Stimulated activated memory B cell treated with anti-CD40 and anti-IgM and Interleukin-4, amounts not matched to agents 10 μg/mL and 1 μg/mL and 100 μg/mL, for 72 hours (primary cell): ENCODE data around the gene PPARG.
"Not testable (repeated sequence)": the region's sequence is repeated elsewhere in the genome, so short reads cannot be mapped to it uniquely, and the experiment has no call there.

Experiments
- ATAC-seq: fragments of 150-1000 bp; cut with Tn5 transposase; 2 replicates; pipeline ENCODE4 v1.10.0; 2021
- H3K27ac Mint-ChIP-seq: one replicate; pipeline ENCODE4 v1.8.0; 2022; ENCODE audit warnings: mild to moderate bottlenecking, mixed read lengths
- H3K27me3 Mint-ChIP-seq: one replicate; pipeline ENCODE4 v1.8.0; 2022; ENCODE audit warnings: mixed read lengths
- H3K36me3 Mint-ChIP-seq: one replicate; pipeline ENCODE4 v1.8.0; 2022; ENCODE audit warnings: mixed read lengths
- H3K4me1 Mint-ChIP-seq: one replicate; pipeline ENCODE4 v1.8.0; 2022; ENCODE audit warnings: mixed read lengths
- H3K4me3 Mint-ChIP-seq: one replicate; pipeline ENCODE4 v1.8.0; 2022; ENCODE audit warnings: mild to moderate bottlenecking, moderate library complexity, mixed read lengths
- H3K9me3 Mint-ChIP-seq: one replicate; pipeline ENCODE4 v1.8.0; 2022; ENCODE audit warnings: mixed read lengths

The PPARG gene

GRCh38 chr3:12268049-12268735 lies 20.7 kb upstream of the PPARG start:
- Mint-ChIP-seq H3K9me3 (no peaks in the 10 kb centered on the region), H3K27ac (no peak overlapping the region), H3K27me3 (no peaks in the 10 kb centered on the region), H3K4me1 (peaks cover 12% of the 10 kb centered on the region), H3K36me3 (no peaks in the 10 kb centered on the region), H3K4me3 (no peak overlapping the region)
- no peak for ATAC-seq

DNA sequence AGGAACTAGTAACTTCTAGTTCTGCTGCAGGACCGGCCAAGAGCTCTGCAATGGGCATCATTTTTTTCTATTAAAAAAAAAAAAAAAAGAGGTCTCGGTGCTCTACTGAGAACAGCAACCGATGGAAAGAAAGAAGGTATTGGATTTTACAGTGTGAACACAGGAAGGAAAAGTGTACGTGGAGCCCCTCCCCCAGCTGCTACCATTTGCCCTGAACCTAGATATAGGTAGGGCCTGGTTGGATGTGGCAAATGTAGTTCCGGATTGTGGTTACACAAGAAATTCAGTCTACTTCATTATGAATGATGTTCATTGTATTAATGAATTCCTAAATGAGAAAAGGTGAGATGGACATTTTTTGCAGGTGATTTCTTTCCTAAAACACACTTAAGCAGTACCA lies 17.9 kb upstream of the PPARG start:
- no peak overlapping the region for H3K27ac Mint-ChIP-seq
- no peaks in the 10 kb centered on the region for H3K36me3 Mint-ChIP-seq
- H3K4me3 Mint-ChIP-seq, result no peak overlapping the region
- H3K4me1 Mint-ChIP-seq, result peaks cover 12% of the 10 kb centered on the region
- H3K9me3 Mint-ChIP-seq, result no peaks in the 10 kb centered on the region
- no peak for ATAC-seq
- H3K27me3 Mint-ChIP-seq, result peaks cover 5% of the 10 kb centered on the region

GRCh38 chr3:12273045-12273695 lies 15.7 kb upstream of the PPARG start:
- peak; percentile 91 for ATAC-seq
- H3K9me3 Mint-ChIP-seq, result no peaks in the 10 kb centered on the region
- H3K4me3 Mint-ChIP-seq, result no peak overlapping the region
- H3K4me1 Mint-ChIP-seq, result peaks cover 10% of the 10 kb centered on the region
- H3K27me3 Mint-ChIP-seq, result peaks cover 9% of the 10 kb centered on the region
- no peak overlapping the region for H3K27ac Mint-ChIP-seq
- H3K36me3 Mint-ChIP-seq, result no peaks in the 10 kb centered on the region

- ATAC-seq, result no peak
- Mint-ChIP-seq H3K9me3 (no peaks in the 10 kb centered on the region), H3K27me3 (peaks cover 20% of the 10 kb centered on the region), H3K27ac (no peak overlapping the region), H3K4me3 (no peak overlapping the region), H3K4me1 (peaks cover 10% of the 10 kb centered on the region), H3K36me3 (no peaks in the 10 kb centered on the region)
Observed at GRCh38 chr3:12275974-12276650, 12.8 kb upstream of the PPARG start.

DNA sequence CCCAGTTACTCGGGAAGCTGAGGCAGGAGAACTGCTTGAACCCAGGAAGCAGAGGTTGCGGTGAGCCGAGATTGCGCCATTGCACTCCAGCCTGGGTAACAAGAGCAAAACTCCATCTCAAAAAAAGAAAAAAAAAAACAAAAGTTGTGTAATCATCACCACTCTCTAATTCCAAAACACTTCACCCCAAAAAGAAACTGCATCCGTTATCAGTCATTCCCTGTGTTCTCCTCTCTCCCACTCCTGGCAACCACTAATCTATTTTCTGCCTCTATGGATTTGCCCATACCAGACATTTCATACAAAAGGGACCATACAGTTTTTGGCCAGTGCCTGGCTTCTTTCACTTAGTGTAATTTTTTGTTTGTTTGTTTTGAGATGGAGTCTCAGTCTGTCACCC lies 12.0 kb upstream of the PPARG start:
- H3K4me1 Mint-ChIP-seq, H3K27ac Mint-ChIP-seq, H3K9me3 Mint-ChIP-seq, H3K36me3 Mint-ChIP-seq, H3K4me3 Mint-ChIP-seq, ATAC-seq: not testable (repeated sequence)
- peaks cover 20% of the 10 kb centered on the region for H3K27me3 Mint-ChIP-seq

DNA sequence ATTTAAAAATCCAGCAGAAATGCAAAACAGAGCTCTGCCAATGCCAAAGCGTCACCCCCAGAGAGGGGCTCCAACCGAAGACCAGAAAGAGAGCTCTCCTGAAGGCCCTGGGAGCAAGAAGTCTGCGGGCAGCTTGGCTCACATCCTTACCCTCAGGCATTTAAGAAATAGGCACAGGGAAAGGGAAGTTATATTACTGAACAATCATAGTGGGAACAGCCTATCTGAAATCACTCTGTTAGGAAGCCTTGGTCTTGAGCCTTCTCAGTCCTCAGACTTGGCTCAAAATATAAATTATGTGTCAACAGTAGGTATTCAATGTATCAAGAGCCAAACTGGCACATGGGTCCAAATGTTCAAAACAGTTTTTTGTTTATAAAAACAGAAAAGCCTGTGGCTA lies 10.3 kb upstream of the PPARG start:
- H3K4me1 Mint-ChIP-seq, result peaks cover under 1% of the 10 kb centered on the region
- no peak for ATAC-seq
- H3K36me3 Mint-ChIP-seq, result no peaks in the 10 kb centered on the region
- peaks cover 20% of the 10 kb centered on the region for H3K27me3 Mint-ChIP-seq
- no peak overlapping the region for H3K4me3 Mint-ChIP-seq
- H3K27ac Mint-ChIP-seq, result no peak overlapping the region
- H3K9me3 Mint-ChIP-seq, result no peaks in the 10 kb centered on the region

DNA sequence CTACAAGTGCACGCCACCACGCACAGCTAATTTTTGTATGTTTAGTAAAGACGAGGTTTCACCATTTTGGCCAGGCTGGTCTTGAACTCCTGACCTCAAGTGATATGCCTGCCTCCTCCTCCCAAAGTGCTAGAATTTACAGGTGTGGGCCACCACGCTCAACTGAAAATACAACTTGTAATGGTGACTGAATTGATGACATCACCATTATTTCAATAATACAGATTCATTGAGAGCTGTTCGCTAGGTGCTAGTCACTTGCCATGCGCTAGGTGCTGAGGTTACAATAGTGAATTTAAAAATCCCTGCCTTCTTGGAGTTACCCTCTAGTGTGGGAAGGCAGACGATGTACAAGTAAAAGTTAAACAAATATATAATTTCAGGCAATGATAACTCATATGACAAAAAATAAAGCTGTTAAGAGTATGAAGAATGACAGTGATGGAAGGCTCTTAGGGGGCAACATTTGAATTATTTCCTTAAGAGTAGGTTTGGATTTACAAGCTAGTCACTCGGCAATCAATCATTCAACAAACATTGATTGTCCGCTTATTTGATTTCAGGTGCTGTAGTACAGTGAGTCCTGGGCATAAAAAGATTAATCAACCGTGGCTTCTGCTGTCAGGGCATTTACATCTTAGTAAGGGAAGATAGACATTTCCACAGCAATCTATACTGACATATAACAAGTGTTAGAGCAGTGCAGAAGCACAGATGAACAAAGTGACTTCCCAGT lies 9.1 kb upstream of the PPARG start:
- no peaks in the 10 kb centered on the region for H3K36me3 Mint-ChIP-seq
- no peaks in the 10 kb centered on the region for H3K4me1 Mint-ChIP-seq
- no peak overlapping the region for H3K27ac Mint-ChIP-seq
- H3K9me3 Mint-ChIP-seq, result no peaks in the 10 kb centered on the region
- no peak for ATAC-seq
- peaks cover 31% of the 10 kb centered on the region for H3K27me3 Mint-ChIP-seq
- no peak overlapping the region for H3K4me3 Mint-ChIP-seq

DNA sequence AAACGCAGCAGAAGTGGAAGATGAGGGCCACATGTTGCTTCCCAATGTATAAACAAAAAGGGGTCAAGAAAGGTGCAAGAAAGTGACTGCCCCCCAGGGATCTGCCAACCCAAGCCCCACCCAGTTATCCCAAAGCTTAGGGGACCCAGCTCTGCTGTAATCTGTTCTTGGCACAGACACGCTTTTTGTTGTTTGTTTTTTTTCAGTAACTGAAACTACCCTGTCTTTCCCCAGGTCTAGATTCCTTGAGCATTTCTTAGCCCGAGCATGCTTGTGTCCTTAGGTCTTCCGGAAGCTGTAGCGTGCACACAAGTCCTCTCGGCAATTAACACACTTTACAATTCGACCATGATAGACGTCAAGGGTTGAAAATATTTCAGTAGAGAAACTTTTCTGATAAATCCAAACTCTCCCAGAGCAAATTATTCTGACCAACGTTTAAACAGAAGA lies 8.5 kb upstream of the PPARG start:
- Mint-ChIP-seq H3K9me3 (no peaks in the 10 kb centered on the region), H3K27me3 (peaks cover 37% of the 10 kb centered on the region), H3K4me1 (no peaks in the 10 kb centered on the region), H3K27ac (no peak overlapping the region), H3K4me3 (no peak overlapping the region), H3K36me3 (no peaks in the 10 kb centered on the region)
- ATAC-seq, result no peak

DNA sequence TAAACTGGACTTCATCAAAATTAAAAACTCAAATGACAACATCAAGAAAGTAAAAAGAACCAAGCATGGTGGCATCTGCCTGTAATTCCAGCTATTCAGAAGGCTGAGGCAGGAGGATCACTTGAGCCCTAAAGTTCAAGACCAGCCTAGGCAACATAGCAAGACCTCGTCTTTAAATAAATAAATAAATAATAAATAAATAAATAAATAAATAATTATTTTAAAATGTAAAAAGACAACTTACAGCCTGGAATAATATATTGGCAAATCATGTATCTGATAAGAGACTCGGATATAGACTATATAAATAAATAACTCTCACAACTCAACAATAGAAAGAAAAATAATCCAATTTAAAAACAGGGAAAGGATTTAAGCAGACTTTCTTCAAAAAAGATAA lies 4.3 kb upstream of the PPARG start:
- Mint-ChIP-seq H3K4me1 (peaks cover 10% of the 10 kb centered on the region), H3K27ac (no peak overlapping the region), H3K4me3 (no peak overlapping the region), H3K27me3 (peaks cover 62% of the 10 kb centered on the region), H3K36me3 (no peaks in the 10 kb centered on the region), H3K9me3 (no peaks in the 10 kb centered on the region)
- no peak for ATAC-seq

DNA sequence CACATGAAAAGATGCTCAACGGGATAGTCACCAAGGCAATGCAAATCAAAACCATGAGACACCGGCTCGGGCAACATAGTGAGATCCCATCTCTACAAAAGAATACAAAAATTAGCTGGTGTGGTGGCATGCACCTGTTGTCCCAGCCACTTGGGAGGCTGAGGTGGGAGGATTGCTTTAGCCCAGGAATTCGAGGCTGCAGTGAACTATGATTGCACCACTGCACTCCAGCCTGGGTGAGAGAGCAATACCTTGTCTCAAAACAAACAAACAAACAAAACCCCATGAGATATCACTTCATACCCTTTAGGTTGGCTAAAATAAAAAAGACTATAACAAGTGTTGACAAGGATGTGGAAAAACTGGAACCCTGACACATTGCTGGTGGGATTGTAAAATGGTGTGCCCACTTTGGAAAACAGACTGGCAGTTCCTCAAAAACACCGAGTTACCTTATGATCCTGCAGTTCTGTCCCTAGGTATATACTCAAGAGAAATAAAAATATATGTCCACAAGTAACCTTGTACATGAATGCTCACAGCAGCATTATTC lies 3.8 kb upstream of the PPARG start:
- H3K36me3 Mint-ChIP-seq, result no peaks in the 10 kb centered on the region
- H3K4me1 Mint-ChIP-seq, result peaks cover 10% of the 10 kb centered on the region
- no peak for ATAC-seq
- no peak overlapping the region for H3K4me3 Mint-ChIP-seq
- H3K9me3 Mint-ChIP-seq, result no peaks in the 10 kb centered on the region
- peaks cover 58% of the 10 kb centered on the region for H3K27me3 Mint-ChIP-seq
- H3K27ac Mint-ChIP-seq, result no peak overlapping the region

GRCh38 chr3:12285779-12286178 lies 3.1 kb upstream of the PPARG start:
- not testable (repeated sequence) for H3K36me3 Mint-ChIP-seq

DNA sequence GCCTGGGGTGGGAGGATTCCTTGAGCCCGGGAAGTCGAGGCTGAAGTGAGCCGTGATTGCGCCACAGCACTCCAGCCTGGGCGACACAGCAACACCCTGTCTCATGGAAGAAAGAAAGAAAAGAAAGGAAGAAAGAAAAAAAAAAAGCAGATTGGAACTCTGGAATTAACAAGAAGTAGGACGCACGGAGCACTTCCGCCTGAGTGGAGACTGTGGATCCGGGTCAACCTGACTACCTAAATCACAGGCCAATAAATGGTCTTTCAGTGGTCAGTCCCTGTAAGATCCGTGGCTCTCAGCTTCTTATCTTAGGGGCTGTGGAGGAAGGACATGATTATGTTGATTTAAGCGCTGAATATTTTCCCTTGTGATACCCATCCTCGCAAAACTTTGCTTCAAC lies 2.4 kb upstream of the PPARG start:
- no peaks in the 10 kb centered on the region for H3K9me3 Mint-ChIP-seq

More at GRCh38 chr3:12285779-12286178, 3.1 kb upstream of the PPARG start:
- H3K27ac Mint-ChIP-seq, H3K9me3 Mint-ChIP-seq, H3K4me3 Mint-ChIP-seq, ATAC-seq: not testable (repeated sequence)
- Mint-ChIP-seq H3K4me1 (peaks cover 10% of the 10 kb centered on the region), H3K27me3 (peaks cover 52% of the 10 kb centered on the region)

DNA sequence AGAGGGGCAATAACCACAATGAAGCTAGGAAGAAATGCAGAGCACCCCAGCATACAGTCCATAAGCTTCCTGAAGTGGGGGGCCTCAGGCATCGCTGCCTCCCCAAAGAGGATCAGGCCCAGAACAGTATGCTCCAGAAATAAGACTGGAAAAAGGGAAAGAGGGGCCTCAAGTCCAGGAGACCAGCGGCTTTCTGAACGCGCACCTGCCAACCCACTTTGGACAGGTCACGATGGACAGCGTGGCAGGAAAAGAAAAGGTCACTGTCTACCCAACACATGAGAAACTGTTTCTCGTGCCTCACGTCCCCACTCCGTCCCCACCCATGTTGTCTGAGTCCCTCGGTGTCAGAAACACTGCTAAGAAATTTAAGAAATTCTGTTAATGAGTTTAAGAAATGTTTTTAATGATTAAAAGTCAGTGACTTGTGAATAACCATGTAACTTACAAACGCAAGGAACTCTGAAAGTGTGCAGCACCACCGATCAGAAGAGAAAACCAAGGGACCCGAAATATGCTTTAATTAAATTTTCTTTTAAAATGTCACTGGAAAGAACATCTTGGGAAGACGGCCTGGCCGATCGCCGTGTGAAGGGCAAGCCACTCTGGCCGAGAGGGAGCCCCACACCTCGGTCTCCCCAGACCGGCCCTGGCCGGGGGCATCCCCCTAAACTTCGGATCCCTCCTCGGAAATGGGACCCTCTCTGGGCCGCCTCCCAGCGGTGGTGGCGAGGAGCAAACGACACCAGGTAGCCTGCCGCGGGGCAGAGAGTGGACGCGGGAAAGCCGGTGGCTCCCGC lies 1.7 kb upstream of the PPARG start:
- peaks cover 52% of the 10 kb centered on the region for H3K27me3 Mint-ChIP-seq
- peaks cover 10% of the 10 kb centered on the region for H3K4me1 Mint-ChIP-seq
- H3K27ac Mint-ChIP-seq, result peak overlapping the region; percentile 27
- H3K9me3 Mint-ChIP-seq, result no peaks in the 10 kb centered on the region
- H3K4me3 Mint-ChIP-seq, result peak overlapping the region; percentile 61
- ATAC-seq, result peak; percentile 49
- no peaks in the 10 kb centered on the region for H3K36me3 Mint-ChIP-seq

More for the DNA sequence above, 2.4 kb upstream of the PPARG start:
- H3K27me3 Mint-ChIP-seq, result peaks cover 52% of the 10 kb centered on the region
- H3K4me1 Mint-ChIP-seq, result peaks cover 10% of the 10 kb centered on the region
- no peaks in the 10 kb centered on the region for H3K36me3 Mint-ChIP-seq
- H3K4me3 Mint-ChIP-seq, result no peak overlapping the region
- no peak overlapping the region for H3K27ac Mint-ChIP-seq
- ATAC-seq, result no peak

DNA sequence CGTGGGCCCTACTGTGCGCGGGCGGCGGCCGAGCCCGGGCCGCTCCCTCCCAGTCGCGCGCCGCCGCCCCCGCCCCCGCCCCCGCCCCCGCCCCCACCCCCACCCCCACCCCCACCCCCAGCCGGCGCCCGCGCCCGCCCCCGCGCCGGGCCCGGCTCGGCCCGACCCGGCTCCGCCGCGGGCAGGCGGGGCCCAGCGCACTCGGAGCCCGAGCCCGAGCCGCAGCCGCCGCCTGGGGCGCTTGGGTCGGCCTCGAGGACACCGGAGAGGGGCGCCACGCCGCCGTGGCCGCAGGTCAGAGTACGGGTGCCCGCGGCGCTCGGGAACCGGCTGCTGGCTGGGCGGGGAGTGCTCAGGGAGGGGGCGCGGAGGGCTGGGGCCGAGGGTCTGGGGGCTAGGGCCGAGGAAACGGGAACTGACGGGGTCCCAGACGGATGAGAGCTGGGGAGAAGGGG lies 1.1 kb upstream of the PPARG start:
- peak overlapping the region; percentile 27 for H3K27ac Mint-ChIP-seq
- peak; percentile 66 for ATAC-seq
- peaks cover 52% of the 10 kb centered on the region for H3K27me3 Mint-ChIP-seq
- H3K4me3 Mint-ChIP-seq, result peak overlapping the region; percentile 68
- peaks cover 10% of the 10 kb centered on the region for H3K4me1 Mint-ChIP-seq
- no peaks in the 10 kb centered on the region for H3K36me3 Mint-ChIP-seq
- no peaks in the 10 kb centered on the region for H3K9me3 Mint-ChIP-seq
